A673 (cell line): ENCODE measurements around the gene FNDC5. TPM values are rescaled to one million over a fixed set of nuclear protein-coding genes. Genes with fewer than 3 reads are reported as not detected.

Experiments used
- BruUV-seq: library from RNA; stranded (reverse); fragments of 400-500 nt; replicated peaks from 2 replicates; lab custom pipeline; 2021; lab: Mats Ljungman, UMichigan
- CTCF ChIA-PET: fragments of 300-600 bp; sonication (Branson Sonifier 250); formaldehyde crosslinking; loops from one replicate; lab custom pipeline; 2022; ENCODE audit warnings: antibody characterized with exemption; lab: Charles Lee
- POLR2A ChIA-PET: fragments of 300-600 bp; sonication (Branson Sonifier 250); formaldehyde crosslinking; loops from one replicate; lab custom pipeline; 2022; ENCODE audit warnings: antibody characterized with exemption; ENCODE audit not compliant: low non-redundant PET; lab: Charles Lee
- DNase-seq: peaks from one replicate; pipeline ENCODE4 v3.0.0-alpha.2; 2015; ENCODE audit warnings: low spot score
- H3K27ac ChIP-seq: fragments of 200-600 bp; sonication (generic); 2 replicates; pipeline ENCODE4 v1.5.1; 2016; ENCODE audit warnings: mixed run types, low read depth, mild to moderate bottlenecking, mixed read lengths, antibody characterized with exemption, low read length; ENCODE audit not compliant: poor library complexity, severe bottlenecking
- H3K27me3 ChIP-seq: fragments of 200-600 bp; sonication (generic); replicated peaks from 2 replicates; pipeline ENCODE4 v1.6.1; 2017; ENCODE audit warnings: mixed run types, low read depth, mild to moderate bottlenecking, mixed read lengths, antibody characterized with exemption, low read length; ENCODE audit not compliant: insufficient read depth, poor library complexity
- H3K36me3 ChIP-seq: fragments of 200-600 bp; sonication (generic); 2 replicates; pipeline ENCODE4 v1.6.1; 2016; ENCODE audit warnings: mixed run types, mild to moderate bottlenecking, mixed read lengths, antibody characterized with exemption, low read length; ENCODE audit not compliant: insufficient read depth, poor library complexity, severe bottlenecking
- H3K4me1 ChIP-seq: fragments of 200-600 bp; sonication (generic); 2 replicates; pipeline ENCODE4 v1.6.1; 2017; ENCODE audit warnings: mixed run types, mild to moderate bottlenecking, mixed read lengths, antibody characterized with exemption, low read length; ENCODE audit not compliant: insufficient read depth, poor library complexity, severe bottlenecking
- H3K4me3 ChIP-seq: fragments of 200-600 bp; sonication (generic); 2 replicates; pipeline ENCODE4 v1.5.1; 2016; ENCODE audit warnings: low read depth, mixed run types, mild to moderate bottlenecking, mixed read lengths, low read length; ENCODE audit not compliant: poor library complexity, severe bottlenecking
- H3K9me3 ChIP-seq: fragments of 200-600 bp; sonication (generic); 2 replicates; pipeline ENCODE4 v1.6.1; 2016; ENCODE audit warnings: mixed run types, low read depth, mild to moderate bottlenecking, mixed read lengths, antibody characterized with exemption, low read length; ENCODE audit not compliant: poor library complexity, severe bottlenecking
- EZH2 ChIP-seq: fragments of 200-600 bp; sonication (generic); IDR thresholded peaks from 2 replicates; pipeline ENCODE4 v1.6.1; 2017; ENCODE audit warnings: borderline replicate concordance, low read depth, mild to moderate bottlenecking, mixed read lengths, antibody characterized with exemption, low read length; ENCODE audit not compliant: poor library complexity, severe bottlenecking
- intact Hi-C: fragments of 100-400 bp; cut with micrococcal nuclease; formaldehyde crosslinking; loops from one replicate; pipeline ENCODE4 v1.10.0; 2022; ENCODE audit not compliant: unreplicated experiment
- total RNA-seq: library from RNA; stranded (reverse); gene quantifications from 2 replicates; pipeline ENCODE4 v1.2.3, GENCODE V29; 2021
- TF ChIP-seq, protein P1 (sequence below): fragments of 300-800, 200-600 bp; sonication (generic); conservative IDR thresholded peaks from 2 replicates; pipeline ENCODE4 v1.5.1; 2017; ENCODE audit warnings: low read depth, mild to moderate bottlenecking, antibody characterized with exemption, low read length, moderate library complexity, mixed read lengths

The FNDC5 gene
- total RNA-seq, 1 experiment from 2014 or later = 1.3 TPM

GRCh38 chr1:32878637-32879041 is 7.9 kb upstream of the FNDC5 start:
- TF ChIP-seq, protein P1, sequence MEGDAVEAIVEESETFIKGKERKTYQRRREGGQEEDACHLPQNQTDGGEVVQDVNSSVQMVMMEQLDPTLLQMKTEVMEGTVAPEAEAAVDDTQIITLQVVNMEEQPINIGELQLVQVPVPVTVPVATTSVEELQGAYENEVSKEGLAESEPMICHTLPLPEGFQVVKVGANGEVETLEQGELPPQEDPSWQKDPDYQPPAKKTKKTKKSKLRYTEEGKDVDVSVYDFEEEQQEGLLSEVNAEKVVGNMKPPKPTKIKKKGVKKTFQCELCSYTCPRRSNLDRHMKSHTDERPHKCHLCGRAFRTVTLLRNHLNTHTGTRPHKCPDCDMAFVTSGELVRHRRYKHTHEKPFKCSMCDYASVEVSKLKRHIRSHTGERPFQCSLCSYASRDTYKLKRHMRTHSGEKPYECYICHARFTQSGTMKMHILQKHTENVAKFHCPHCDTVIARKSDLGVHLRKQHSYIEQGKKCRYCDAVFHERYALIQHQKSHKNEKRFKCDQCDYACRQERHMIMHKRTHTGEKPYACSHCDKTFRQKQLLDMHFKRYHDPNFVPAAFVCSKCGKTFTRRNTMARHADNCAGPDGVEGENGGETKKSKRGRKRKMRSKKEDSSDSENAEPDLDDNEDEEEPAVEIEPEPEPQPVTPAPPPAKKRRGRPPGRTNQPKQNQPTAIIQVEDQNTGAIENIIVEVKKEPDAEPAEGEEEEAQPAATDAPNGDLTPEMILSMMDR = no peak
- TF ChIP-seq EZH2 = no peak
- DNase-seq = no peak
- no peak overlapping the region for H3K27ac ChIP-seq
- H3K27me3 ChIP-seq = no peaks in the 10 kb centered on the region
- H3K4me1 ChIP-seq = peaks cover 4% of the 10 kb centered on the region
- BruUV-seq = no TSS peak
- intact Hi-C loops = loop anchor here (10.0 kb wide), 1 partner anchor 364 kb away; no protein-coding TSS in a partner anchor
- H3K9me3 ChIP-seq = no peaks in the 10 kb centered on the region
- no peaks in the 10 kb centered on the region for H3K36me3 ChIP-seq
- no peak overlapping the region for H3K4me3 ChIP-seq
- POLR2A ChIA-PET = no interaction called here
- CTCF ChIA-PET = interaction anchor here (0.5 to 1.0 kb wide), 3 partner anchors 14 to 51 kb away, joined by 3 to 4 read pairs (median 3); no protein-coding TSS in a partner anchor

- intact Hi-C loops = loop anchor here (10.0 kb wide), 1 partner anchor 363 kb away; no protein-coding TSS in a partner anchor
- H3K9me3 ChIP-seq = no peaks in the 10 kb centered on the region
- no peak overlapping the region for H3K4me3 ChIP-seq
- TF ChIP-seq EZH2 = no peak
- TF ChIP-seq, protein P1 = no peak
- H3K4me1 ChIP-seq = peaks cover 4% of the 10 kb centered on the region
- ChIA-PET POLR2A (no interaction called here), CTCF (interaction anchor here (0.7 to 1.0 kb wide), 2 partner anchors 15 to 49 kb away, joined by 3 to 4 read pairs; no protein-coding TSS in a partner anchor)
- no peaks in the 10 kb centered on the region for H3K27me3 ChIP-seq
- no peaks in the 10 kb centered on the region for H3K36me3 ChIP-seq
- H3K27ac ChIP-seq = no peak overlapping the region
- no TSS peak for BruUV-seq
- DNase-seq = no peak
These were observed 7.5 kb upstream of the FNDC5 start for GRCh38 chr1:32878183-32878582.

DNA sequence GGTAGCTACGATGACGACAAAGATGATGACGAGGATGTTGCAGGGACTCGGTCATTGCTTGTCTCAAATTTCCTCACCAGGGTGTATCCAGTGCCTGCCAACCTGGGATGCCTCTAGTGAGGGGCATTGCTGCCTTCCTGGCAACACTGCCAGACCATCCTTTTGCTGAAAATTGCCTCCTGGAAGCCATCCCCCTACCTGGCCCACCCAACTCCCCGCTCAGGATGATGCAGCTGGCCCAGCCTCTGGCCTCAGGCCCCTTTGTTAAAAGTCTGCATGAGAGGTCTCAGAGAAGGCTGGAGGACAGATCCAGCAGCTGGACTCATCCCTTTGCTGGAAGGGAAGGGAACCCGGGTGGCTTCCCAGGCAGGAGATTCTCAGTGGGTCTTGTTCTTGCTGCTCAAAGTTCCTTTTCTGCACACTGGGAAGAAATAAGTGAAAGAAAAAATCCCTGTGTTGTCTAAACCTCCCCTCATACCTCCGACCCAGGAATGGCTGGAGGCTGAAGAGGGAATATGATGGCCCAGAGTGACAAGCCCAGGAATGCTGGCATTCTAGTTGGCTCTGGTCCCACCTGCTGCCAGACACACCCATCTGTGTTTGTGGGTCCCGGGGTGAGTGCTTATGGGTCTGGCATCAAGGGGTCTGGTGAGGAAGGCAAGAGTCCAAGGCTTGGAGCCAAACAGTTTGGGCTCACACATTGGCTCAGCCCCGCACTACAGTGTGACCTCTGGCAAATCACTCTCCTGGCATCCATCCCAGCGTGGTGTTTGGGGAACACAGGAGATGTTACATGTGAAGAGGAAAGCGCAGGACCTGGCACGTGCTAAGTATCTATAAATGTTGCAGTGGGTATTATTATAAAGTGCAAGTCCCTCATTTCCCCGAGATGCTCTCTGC is 6.7 kb upstream of the FNDC5 start:
- no peak for DNase-seq
- no peaks in the 10 kb centered on the region for H3K27me3 ChIP-seq
- intact Hi-C loops = loop anchor here (10.0 kb wide), 1 partner anchor 363 kb away; no protein-coding TSS in a partner anchor
- peaks cover 4% of the 10 kb centered on the region for H3K4me1 ChIP-seq
- no peaks in the 10 kb centered on the region for H3K9me3 ChIP-seq
- no peak overlapping the region for H3K27ac ChIP-seq
- TF ChIP-seq, protein P1 = no peak
- TF ChIP-seq EZH2 = no peak
- CTCF ChIA-PET = interaction anchor here (0.5 to 2.8 kb wide), 5 partner anchors 16 to 240 kb away, joined by 3 to 13 read pairs (median 4); no protein-coding TSS in a partner anchor
- no peaks in the 10 kb centered on the region for H3K36me3 ChIP-seq
- POLR2A ChIA-PET = no interaction called here
- H3K4me3 ChIP-seq = no peak overlapping the region
- BruUV-seq = no TSS peak
